Measurements from ENCODE around the gene CUL9. TPM values are rescaled to one million over a fixed set of nuclear protein-coding genes. Genes with fewer than 3 reads are reported as not detected.

Gene CUL9
- polyA plus RNA-seq, 5 donors: 32.2 to 40.3 (median 37.6) TPM

- DNase-seq: no peak
Measured at GRCh38 chr6:43193929-43194328, 11.9 kb downstream of the CUL9 start.

- no peak for DNase-seq
Measured at GRCh38 chr6:43196337-43196736, 14.3 kb downstream of the CUL9 start.

GRCh38 chr6:43199912-43200311 is 17.9 kb downstream of the CUL9 start:
- DNase-seq: no peak

GRCh38 chr6:43200541-43200940 is 18.5 kb downstream of the CUL9 start:
- DNase-seq: no peak

- DNase-seq: no peak
Measured at GRCh38 chr6:43202451-43202850, 20.5 kb downstream of the CUL9 start.

GRCh38 chr6:43203029-43203717 is 21.2 kb downstream of the CUL9 start:
- DNase-seq: no peak

- no peak for DNase-seq
Measured at GRCh38 chr6:43203718-43204095, 21.7 kb downstream of the CUL9 start.

- no peak for DNase-seq
Measured at GRCh38 chr6:43204271-43205105, 22.5 kb downstream of the CUL9 start.

- no peak for DNase-seq
Measured at GRCh38 chr6:43205849-43206248, 23.9 kb downstream of the CUL9 start.

- DNase-seq: no peak
Measured at GRCh38 chr6:43207286-43207685, 25.3 kb downstream of the CUL9 start.

GRCh38 chr6:43211955-43212354 is 30.0 kb downstream of the CUL9 start:
- no peak for DNase-seq

- DNase-seq: no peak
Measured at GRCh38 chr6:43213431-43213830, 31.4 kb downstream of the CUL9 start.

- DNase-seq: no peak
Measured at GRCh38 chr6:43215066-43215465, 33.1 kb downstream of the CUL9 start.

- no peak for DNase-seq
Measured at GRCh38 chr6:43216200-43216599, 34.2 kb downstream of the CUL9 start.

- DNase-seq: peak; percentile 19 to 31
Measured at GRCh38 chr6:43217351-43217750, 35.4 kb downstream of the CUL9 start.

- DNase-seq: no peak
Measured at GRCh38 chr6:43219119-43219518, 37.1 kb downstream of the CUL9 start.

GRCh38 chr6:43219814-43220213 is 37.8 kb downstream of the CUL9 start:
- DNase-seq: no peak

GRCh38 chr6:43220439-43220951 is 38.5 kb downstream of the CUL9 start:
- no peak for DNase-seq

- no peak for DNase-seq
Measured at GRCh38 chr6:43221046-43221972, 39.3 kb downstream of the CUL9 start.

GRCh38 chr6:43222418-43223059 is 40.5 kb downstream of the CUL9 start:
- no peak for DNase-seq

GRCh38 chr6:43223175-43223574 is 41.2 kb downstream of the CUL9 start:
- DNase-seq: no peak

All from right lung (tissue), 5 donors.